NCI-H1436 (cell line): ENCODE measurements around the gene DERL3.

Experiments
- DNase-seq: peaks from one replicate; lab custom pipeline; 2025; lab: John Stamatoyannopoulos, UW

The DERL3 gene

GRCh38 chr22:23801886-23802377 is 36.9 kb downstream of the DERL3 start:
- no peak for DNase-seq

GRCh38 chr22:23801238-23801821 is 37.5 kb downstream of the DERL3 start:
- DNase-seq = no peak

- no peak for DNase-seq
These were observed 38.2 kb downstream of the DERL3 start for GRCh38 chr22:23800297-23801237.

- DNase-seq = no peak
These were observed 42.3 kb downstream of the DERL3 start for GRCh38 chr22:23796461-23796860.

- no peak for DNase-seq
These were observed 45.5 kb downstream of the DERL3 start for GRCh38 chr22:23793326-23793725.

GRCh38 chr22:23791738-23792645 is 46.8 kb downstream of the DERL3 start:
- DNase-seq = no peak

GRCh38 chr22:23790819-23791737 is 47.7 kb downstream of the DERL3 start:
- DNase-seq = no peak

GRCh38 chr22:23789638-23790037 is 49.2 kb downstream of the DERL3 start:
- no peak for DNase-seq

- DNase-seq = peak; percentile 44
These were observed 49.7 kb downstream of the DERL3 start for GRCh38 chr22:23789121-23789520.

GRCh38 chr22:23787910-23788309 is 50.9 kb downstream of the DERL3 start:
- DNase-seq = no peak

GRCh38 chr22:23787600-23787896 is 51.3 kb downstream of the DERL3 start:
- DNase-seq = no peak

GRCh38 chr22:23786752-23787599 is 51.8 kb downstream of the DERL3 start, which contains the start of gene SMARCB1:
Gene SMARCB1, plus strand, starts transcription at chr22:23786966. Its CDS starts 204 bp downstream, at chr22:23787170.
- DNase-seq = peak; percentile 86

- DNase-seq = no peak
These were observed 52.5 kb downstream of the DERL3 start for GRCh38 chr22:23786261-23786710.
